Measurements from ENCODE around the gene FZD8.

FZD8 gene

GRCh38 chr10:35640474-35640873 lies 1.6 kb downstream of the FZD8 start:
- peak; percentile 25 for DNase-seq

GRCh38 chr10:35639728-35640401 lies 2.2 kb downstream of the FZD8 start:
- no peak for DNase-seq

- DNase-seq, result no peak
Observed at GRCh38 chr10:35639021-35639727, 2.9 kb downstream of the FZD8 start.

- DNase-seq, result no peak
Observed at GRCh38 chr10:35638101-35638500, 4.0 kb downstream of the FZD8 start.

- no peak for DNase-seq
Observed at GRCh38 chr10:35637462-35637861, 4.6 kb downstream of the FZD8 start.

GRCh38 chr10:35636956-35637355 lies 5.1 kb downstream of the FZD8 start:
- no peak for DNase-seq

- peak; percentile 57 for DNase-seq
Observed at GRCh38 chr10:35635576-35635975, 6.5 kb downstream of the FZD8 start.

- DNase-seq, result no peak
Observed at GRCh38 chr10:35633006-35633980, 8.8 kb downstream of the FZD8 start.

- DNase-seq, result no peak
Observed at GRCh38 chr10:35632027-35632426, 10.1 kb downstream of the FZD8 start.

GRCh38 chr10:35631404-35631803 lies 10.7 kb downstream of the FZD8 start:
- no peak for DNase-seq

- DNase-seq, result no peak
Observed at GRCh38 chr10:35626971-35627507, 15.1 kb downstream of the FZD8 start.

- DNase-seq, result no peak
Observed at GRCh38 chr10:35614312-35614711, 27.8 kb downstream of the FZD8 start.

- DNase-seq, result no peak
Observed at GRCh38 chr10:35613597-35614226, 28.4 kb downstream of the FZD8 start.

- no peak for DNase-seq
Observed at GRCh38 chr10:35613107-35613440, 29.0 kb downstream of the FZD8 start.

GRCh38 chr10:35612385-35613106 lies 29.6 kb downstream of the FZD8 start:
- DNase-seq, result no peak

- no peak for DNase-seq
Observed at GRCh38 chr10:35611750-35612149, 30.3 kb downstream of the FZD8 start.

- no peak for DNase-seq
Observed at GRCh38 chr10:35608328-35608672, 33.8 kb downstream of the FZD8 start.

- DNase-seq, result no peak
Observed at GRCh38 chr10:35607475-35608327, 34.4 kb downstream of the FZD8 start.

- DNase-seq, result no peak
Observed at GRCh38 chr10:35606430-35606829, 35.7 kb downstream of the FZD8 start.

GRCh38 chr10:35605191-35605590 lies 36.9 kb downstream of the FZD8 start, which contains the start of gene GJD4:
Gene GJD4, plus strand, starts transcription at chr10:35605341. Its CDS starts 227 bp downstream, at chr10:35605568.
- DNase-seq, result no peak

- DNase-seq, result no peak
Observed at GRCh38 chr10:35600193-35600592, 41.9 kb downstream of the FZD8 start.

Data from NCI-H1436 (cell line).